ENCODE results near the gene TNFSF10. TPM values are rescaled to one million over a fixed set of nuclear protein-coding genes. Genes with fewer than 3 reads are reported as not detected.
A peak's percentile ranks its signal among the peaks of the same experiment; 100 is the strongest.

Gene TNFSF10
- total and polyA plus RNA-seq, 2 experiments from 2014 or later, result not detected

- no peak for TF ChIP-seq CTCF (IDR thresholded peaks at IDR 0.05; ENCODE audit: low read depth, low read length)
- no peak overlapping the region for H3K27ac ChIP-seq
- H3K9me3 ChIP-seq (ENCODE audit: low read depth), result no peaks in the 10 kb centered on the region
- no peaks in the 10 kb centered on the region for H3K4me1 ChIP-seq (ENCODE audit: low read depth)
- DNase-seq (ENCODE audit: low read depth in 1 of 2, low spot score in 1 of 2), result no peak
- no peaks in the 10 kb centered on the region for H3K36me3 ChIP-seq
- H3K27me3 ChIP-seq, result no peaks in the 10 kb centered on the region
- H3K4me3 ChIP-seq, result no peak overlapping the region
Observed at GRCh38 chr3:172470588-172470987, 52.6 kb downstream of the TNFSF10 start.

GRCh38 chr3:172467170-172467824 lies 55.9 kb downstream of the TNFSF10 start:
- Histone ChIP-seq H3K27me3 (no peaks in the 10 kb centered on the region), H3K27ac (no peak overlapping the region), H3K4me3 (no peak overlapping the region), H3K4me1 (ENCODE audit: low read depth) (no peaks in the 10 kb centered on the region), H3K9me3 (ENCODE audit: low read depth) (no peaks in the 10 kb centered on the region), H3K36me3 (no peaks in the 10 kb centered on the region)
- no peak for TF ChIP-seq CTCF (IDR thresholded peaks at IDR 0.05; ENCODE audit: low read depth, low read length)
- peak in 1 of 2 donors; percentile 66 for DNase-seq (ENCODE audit: low read depth in 1 of 2, low spot score in 1 of 2)

DNA sequence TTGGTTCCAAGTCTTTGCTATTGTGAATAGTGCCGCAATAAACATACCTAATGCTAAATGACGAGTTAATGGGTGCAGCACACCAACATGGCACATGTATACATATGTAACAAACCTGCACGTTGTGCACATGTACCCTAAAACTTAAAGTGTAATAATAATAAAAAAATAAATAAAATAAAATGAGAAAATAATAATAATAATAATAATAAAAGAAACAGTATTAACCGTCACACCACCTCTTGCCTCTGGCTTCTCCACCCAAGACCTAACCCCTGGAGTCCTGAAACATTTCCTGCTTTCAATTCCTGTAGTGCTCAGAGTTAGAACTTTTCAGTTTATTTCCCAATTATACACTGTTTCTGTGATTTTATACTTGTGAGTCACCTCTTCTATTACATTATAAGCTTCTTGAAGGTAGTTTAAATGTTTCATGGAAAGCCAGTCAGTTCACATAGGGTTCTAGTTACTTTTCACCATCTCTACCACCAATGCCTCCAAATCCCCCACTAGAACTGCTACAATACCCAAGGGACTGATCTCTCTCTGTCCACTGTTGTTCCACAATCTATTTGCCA lies 56.6 kb downstream of the TNFSF10 start:
- H3K9me3 ChIP-seq (ENCODE audit: low read depth), result no peaks in the 10 kb centered on the region
- H3K4me1 ChIP-seq (ENCODE audit: low read depth), result no peaks in the 10 kb centered on the region
- no peak overlapping the region for H3K4me3 ChIP-seq
- no peak overlapping the region for H3K27ac ChIP-seq
- no peak for TF ChIP-seq CTCF (IDR thresholded peaks at IDR 0.05; ENCODE audit: low read depth, low read length)
- no peak for DNase-seq (ENCODE audit: low read depth in 1 of 2, low spot score in 1 of 2)
- H3K27me3 ChIP-seq, result no peaks in the 10 kb centered on the region
- H3K36me3 ChIP-seq, result no peaks in the 10 kb centered on the region

GRCh38 chr3:172465281-172465680 lies 57.9 kb downstream of the TNFSF10 start:
- TF ChIP-seq CTCF (IDR thresholded peaks at IDR 0.05; ENCODE audit: low read depth, low read length), result no peak
- Histone ChIP-seq H3K9me3 (ENCODE audit: low read depth) (no peaks in the 10 kb centered on the region), H3K4me1 (ENCODE audit: low read depth) (no peaks in the 10 kb centered on the region), H3K36me3 (no peaks in the 10 kb centered on the region), H3K27me3 (no peaks in the 10 kb centered on the region), H3K4me3 (no peak overlapping the region), H3K27ac (no peak overlapping the region)
- DNase-seq (ENCODE audit: low read depth in 1 of 2, low spot score in 1 of 2), result no peak

DNA sequence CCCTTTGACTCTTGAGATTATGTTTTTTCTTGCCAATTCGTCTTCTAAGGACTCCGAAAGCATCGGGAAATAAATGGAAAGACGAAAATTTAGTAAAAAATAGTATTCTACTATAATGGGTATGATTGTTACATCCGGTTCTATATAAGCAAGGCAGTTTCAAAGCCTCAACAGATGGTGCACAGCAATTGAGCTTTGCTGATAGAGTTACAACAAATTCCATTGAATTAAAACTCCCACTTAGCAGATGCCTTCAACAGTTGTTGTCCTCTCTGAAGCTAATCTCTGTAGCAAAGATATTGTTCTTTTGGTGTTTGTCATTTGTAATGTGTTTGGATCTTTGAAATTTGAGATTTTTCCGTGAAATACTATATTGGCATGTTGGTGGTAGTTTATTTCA lies 58.9 kb downstream of the TNFSF10 start:
- no peaks in the 10 kb centered on the region for H3K27me3 ChIP-seq
- no peaks in the 10 kb centered on the region for H3K36me3 ChIP-seq
- no peak overlapping the region for H3K27ac ChIP-seq
- no peaks in the 10 kb centered on the region for H3K9me3 ChIP-seq (ENCODE audit: low read depth)
- no peaks in the 10 kb centered on the region for H3K4me1 ChIP-seq (ENCODE audit: low read depth)
- no peak for DNase-seq (ENCODE audit: low read depth in 1 of 2, low spot score in 1 of 2)
- no peak for TF ChIP-seq CTCF (IDR thresholded peaks at IDR 0.05; ENCODE audit: low read depth, low read length)
- H3K4me3 ChIP-seq, result no peak overlapping the region
